Measurements from ENCODE around the gene DSN1.

- no peak for TF ChIP-seq CTCF (IDR thresholded peaks at IDR 0.05)
- no peak for TF ChIP-seq POLR2A (IDR thresholded peaks at IDR 0.05)
These were observed 44.6 kb upstream of the DSN1 start for GRCh38 chr20:36818185-36818584.
